ENCODE data around the gene HMGXB3. TPM values are rescaled to one million over a fixed set of nuclear protein-coding genes. Genes with fewer than 3 reads are reported as not detected.
A peak's percentile ranks its signal among the peaks of the same experiment; 100 is the strongest.

The HMGXB3 gene
- total RNA-seq, 1 experiment from 2014 or later, result 67.8 TPM

GRCh38 chr5:149981206-149981605 lies 19.3 kb upstream of the HMGXB3 start:
- ChIA-PET POLR2A (interaction anchor here (0.7 to 1.7 kb wide), 4 partner anchors 16 to 337 kb away, joined by 3 to 4 read pairs (median 3); no protein-coding TSS in a partner anchor), CTCF (interaction anchor here (1.2 to 4.6 kb wide), 8 partner anchors 10 to 147 kb away, joined by 3 to 33 read pairs (median 6); no protein-coding TSS in a partner anchor)
- Mint-ChIP-seq H3K4me1 (ENCODE audit: insufficient read depth, unreplicated experiment) (peaks cover 9% of the 10 kb centered on the region), H3K9me3 (ENCODE audit: unreplicated experiment) (no peaks in the 10 kb centered on the region), H3K36me3 (ENCODE audit: insufficient read depth, unreplicated experiment) (peaks cover 97% of the 10 kb centered on the region), H3K27ac (ENCODE audit: low read depth, unreplicated experiment) (no peak overlapping the region), H3K27me3 (ENCODE audit: insufficient read depth, unreplicated experiment) (no peaks in the 10 kb centered on the region), H3K4me3 (ENCODE audit: unreplicated experiment) (no peak overlapping the region)
- BruUV-seq (replicated peaks), result no TSS peak
- intact Hi-C loops (cut with micrococcal nuclease), result no loop called here
- no peak for DNase-seq (ENCODE audit: unreplicated experiment)
- no peak for TF ChIP-seq CTCF (IDR thresholded peaks at IDR 0.05; ENCODE audit: unreplicated experiment)

GRCh38 chr5:149982505-149982904 lies 18.0 kb upstream of the HMGXB3 start:
- Mint-ChIP-seq H3K27ac (ENCODE audit: low read depth, unreplicated experiment) (no peak overlapping the region), H3K27me3 (ENCODE audit: insufficient read depth, unreplicated experiment) (no peaks in the 10 kb centered on the region), H3K36me3 (ENCODE audit: insufficient read depth, unreplicated experiment) (peaks cover 84% of the 10 kb centered on the region), H3K4me3 (ENCODE audit: unreplicated experiment) (no peak overlapping the region), H3K9me3 (ENCODE audit: unreplicated experiment) (no peaks in the 10 kb centered on the region), H3K4me1 (ENCODE audit: insufficient read depth, unreplicated experiment) (no peaks in the 10 kb centered on the region)
- DNase-seq (ENCODE audit: unreplicated experiment), result no peak
- ChIA-PET CTCF (interaction anchor here (0.7 to 4.6 kb wide), 13 partner anchors 8 to 345 kb away, joined by 3 to 33 read pairs (median 6); no protein-coding TSS in a partner anchor), POLR2A (interaction anchor here (0.8 to 1.1 kb wide), 5 partner anchors 10 to 146 kb away, joined by 3 to 4 read pairs (median 4); partner anchors contain the start of genes HMGXB3 and TIGD6)
- intact Hi-C loops (cut with micrococcal nuclease), result no loop called here
- no TSS peak for BruUV-seq (replicated peaks)
- TF ChIP-seq CTCF (IDR thresholded peaks at IDR 0.05; ENCODE audit: unreplicated experiment), result no peak

DNA sequence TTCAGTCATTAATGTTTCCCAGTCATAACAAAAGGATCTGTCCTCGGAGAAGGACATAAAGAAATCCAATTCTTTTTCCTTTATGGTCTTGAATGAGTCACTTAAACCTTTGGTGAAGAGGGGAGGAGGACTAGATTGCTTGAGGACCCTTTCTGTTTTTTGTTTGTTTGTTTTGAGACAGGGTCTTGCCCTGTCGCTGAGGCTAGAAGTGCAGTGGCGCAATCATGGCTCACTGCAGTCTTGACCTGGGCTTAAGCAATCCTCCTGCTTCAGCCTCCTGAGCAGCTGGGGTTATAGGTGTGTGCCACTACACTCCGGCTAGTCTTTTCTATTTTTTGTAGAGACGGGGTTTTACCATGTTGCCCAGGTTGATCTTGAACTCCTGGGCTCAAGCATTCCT lies 12.4 kb upstream of the HMGXB3 start:
- Mint-ChIP-seq H3K27me3 (ENCODE audit: insufficient read depth, unreplicated experiment) (no peaks in the 10 kb centered on the region), H3K27ac (ENCODE audit: low read depth, unreplicated experiment) (no peak overlapping the region), H3K36me3 (ENCODE audit: insufficient read depth, unreplicated experiment) (peaks cover 45% of the 10 kb centered on the region), H3K9me3 (ENCODE audit: unreplicated experiment) (no peaks in the 10 kb centered on the region), H3K4me3 (ENCODE audit: unreplicated experiment) (no peak overlapping the region), H3K4me1 (ENCODE audit: insufficient read depth, unreplicated experiment) (peaks cover 10% of the 10 kb centered on the region)
- TF ChIP-seq CTCF (IDR thresholded peaks at IDR 0.05; ENCODE audit: unreplicated experiment), result no peak
- POLR2A ChIA-PET, result interaction anchor here (0.7 kb wide), 1 partner anchor 11 kb away, joined by 3 read pairs; no protein-coding TSS in a partner anchor
- no TSS peak for BruUV-seq (replicated peaks)
- DNase-seq (ENCODE audit: unreplicated experiment), result peak; percentile 59
- CTCF ChIA-PET, result interaction anchor here (1.0 to 3.6 kb wide), 3 partner anchors 21 to 153 kb away, joined by 3 to 20 read pairs (median 4); no protein-coding TSS in a partner anchor
- intact Hi-C loops (cut with micrococcal nuclease), result no loop called here

DNA sequence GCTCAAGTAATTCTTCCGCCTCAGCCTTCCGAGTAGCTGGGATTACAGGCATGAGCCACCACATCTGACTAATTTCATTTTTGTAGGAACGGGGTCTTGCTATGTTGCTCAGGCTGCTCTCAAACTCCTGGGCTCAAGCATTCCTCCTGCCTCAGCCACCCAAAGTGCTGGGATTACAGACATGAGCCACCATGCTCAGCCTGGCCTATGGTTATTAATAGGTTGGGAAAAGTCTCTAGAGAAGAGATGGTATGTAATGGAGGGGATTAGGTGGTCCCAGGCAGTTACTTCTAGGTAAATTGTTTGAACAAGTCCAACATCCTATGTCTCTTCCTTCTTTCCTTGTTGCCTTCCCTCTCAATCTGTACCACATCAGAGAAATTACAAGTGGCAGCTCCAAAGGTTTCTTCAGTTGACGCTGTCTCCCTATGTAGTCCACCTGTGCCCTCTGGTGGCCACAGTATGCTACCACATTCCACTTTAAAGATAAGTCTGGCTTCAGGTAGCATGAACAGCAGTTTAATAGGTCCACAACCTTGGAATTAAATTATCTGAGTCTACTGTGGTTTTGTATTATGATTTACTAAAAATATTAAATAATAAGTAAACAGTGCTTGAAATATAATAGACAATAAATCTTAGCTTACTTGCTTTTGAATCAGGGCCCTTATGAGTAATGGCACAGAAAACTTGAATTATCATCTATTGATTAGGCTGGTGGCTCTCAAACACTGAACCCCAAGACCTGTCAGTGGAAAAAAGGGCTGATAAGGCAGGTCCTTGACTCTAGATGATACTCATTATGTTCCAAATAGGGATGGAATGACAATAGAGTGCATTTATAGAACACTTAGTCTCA lies 9.8 kb upstream of the HMGXB3 start:
- Mint-ChIP-seq H3K4me3 (ENCODE audit: unreplicated experiment) (no peak overlapping the region), H3K4me1 (ENCODE audit: insufficient read depth, unreplicated experiment) (peaks cover 10% of the 10 kb centered on the region), H3K36me3 (ENCODE audit: insufficient read depth, unreplicated experiment) (peaks cover 26% of the 10 kb centered on the region), H3K27me3 (ENCODE audit: insufficient read depth, unreplicated experiment) (no peaks in the 10 kb centered on the region), H3K9me3 (ENCODE audit: unreplicated experiment) (no peaks in the 10 kb centered on the region), H3K27ac (ENCODE audit: low read depth, unreplicated experiment) (no peak overlapping the region)
- TF ChIP-seq CTCF (IDR thresholded peaks at IDR 0.05; ENCODE audit: unreplicated experiment), result peak; percentile 96
- CTCF ChIA-PET, result interaction anchor here (0.5 to 6.0 kb wide), 66 partner anchors 8 to 1128 kb away, joined by 3 to 195 read pairs (median 5); partner anchors contain the start of genes HMGXB3, PPARGC1B, SLC26A2 and TIGD6
- intact Hi-C loops (cut with micrococcal nuclease), result loop anchor here (1.0 kb wide), 4 partner anchors 29 to 354 kb away; no protein-coding TSS in a partner anchor
- peak; percentile 91 for DNase-seq (ENCODE audit: unreplicated experiment)
- POLR2A ChIA-PET, result interaction anchor here (0.7 to 2.6 kb wide), 13 partner anchors 10 to 243 kb away, joined by 3 to 28 read pairs (median 4); partner anchors contain the start of genes HMGXB3, SLC26A2 and TIGD6
- BruUV-seq (replicated peaks), result no TSS peak
